K562 (cell line): ENCODE measurements around the gene TTBK2. TPM values are rescaled to one million over a fixed set of nuclear protein-coding genes. Genes with fewer than 3 reads are reported as not detected.
A peak's percentile ranks its signal among the peaks of the same experiment; 100 is the strongest.

Experiments used
- ATAC-seq: fragments of 200-7000 bp; cut with Tn5 transposase; 3 replicates; pipeline ENCODE4 v1.9.1; 2020; ENCODE audit warnings: moderate library complexity
- BruUV-seq: library from RNA; stranded (reverse); fragments of 400-500 nt; replicated peaks from 2 replicates; lab custom pipeline; 2021; lab: Mats Ljungman, UMichigan
- CTCF ChIA-PET: fragments of 300-600 bp; formaldehyde crosslinking; extraction: SDS; loops from one replicate; lab custom pipeline; 2021; ENCODE audit warnings: low intra/inter-chr PET ratio; lab: Yijun Ruan, JAX
- POLR2A ChIA-PET: fragments of 300-600, 350-650 bp; sonication (Branson Sonifier 250); formaldehyde crosslinking; extraction: SDS; loops from one replicate; lab custom pipeline; 2021; ENCODE audit warnings: antibody characterized with exemption, inconsistent platforms; lab: Yijun Ruan, JAX
- DNase-seq, 4 experiments: peaks; one replicate each; pipeline versions ENCODE4 v3.0.0 to v3.0.0-alpha.2; 2011 to 2018; ENCODE audit warnings: low spot score in 3 of 4, mixed read lengths in 3 of 4; ENCODE audit errors: extremely low read depth in 1 of 4
- FAIRE-seq: peaks from 2 replicates; lab custom pipeline; 2011; peaks lifted over from hg19 to GRCh38; lab: Jason Lieb, UNC
- H2AFZ ChIP-seq: 2 replicates; pipeline ENCODE4 v1.6.0; 2011; ENCODE audit warnings: low read depth, low read length, control low read depth, inconsistent platforms
- H3K27ac ChIP-seq: fragments of 200-600 bp; 3 replicates; pipeline ENCODE4 v1.8.0; 2011; ENCODE audit warnings: low read depth, mild to moderate bottlenecking, control low read depth, inconsistent platforms, low read length, moderate library complexity, mixed read lengths; ENCODE audit errors: extremely low read depth
- H3K27me3 ChIP-seq, 2 experiments: fragments of 300-600 bp in 1 of 2; 2 replicates in 1 of 2; 3 replicates in 1 of 2; pipeline versions ENCODE4 v1.6.0 to v1.8.0; 2011; ENCODE audit warnings: inconsistent platforms in 2 of 2, low read length in 2 of 2, mild to moderate bottlenecking in 1 of 2, mixed read lengths in 1 of 2, moderate library complexity in 1 of 2; ENCODE audit not compliant: control insufficient read depth in 2 of 2, insufficient read depth in 2 of 2
- H3K36me3 ChIP-seq: fragments of 300-600 bp; 3 replicates; pipeline ENCODE4 v1.8.0; 2011; ENCODE audit warnings: mild to moderate bottlenecking, low read length, inconsistent platforms; ENCODE audit not compliant: control insufficient read depth, insufficient read depth
- H3K4me1 ChIP-seq, 2 experiments: fragments of 200-600 bp in 1 of 2; replicated peaks in 1 of 2; 2 replicates in 1 of 2; 3 replicates in 1 of 2; pipeline versions ENCODE4 v1.5.1 to v1.8.0; 2011; ENCODE audit warnings: inconsistent platforms in 2 of 2, low read length in 2 of 2, mild to moderate bottlenecking in 1 of 2, mixed read lengths in 1 of 2, moderate library complexity in 1 of 2; ENCODE audit not compliant: control insufficient read depth in 2 of 2, insufficient read depth in 2 of 2
- H3K4me2 ChIP-seq: 2 replicates; pipeline ENCODE4 v1.6.1; 2011; ENCODE audit warnings: low read length, control low read depth, inconsistent platforms, mixed read lengths; ENCODE audit not compliant: insufficient read depth
- H3K4me3 ChIP-seq: fragments of 200-600 bp; sonication (generic), shearing (Covaris generic); 2 replicates; pipeline ENCODE4 v1.5.1; 2016; ENCODE audit warnings: control low read depth, inconsistent platforms
- H3K79me2 ChIP-seq: fragments of 200-600 bp; 3 replicates; pipeline ENCODE4 v1.8.0; 2011; ENCODE audit warnings: low read length, inconsistent platforms; ENCODE audit not compliant: control insufficient read depth, insufficient read depth
- H3K9ac ChIP-seq, 2 experiments: 2 replicates each; pipeline versions ENCODE4 v1.6.0 to v1.6.1; 2011; ENCODE audit warnings: low read depth in 2 of 2, low read length in 2 of 2, control low read depth in 1 of 2, inconsistent platforms in 1 of 2, mild to moderate bottlenecking in 1 of 2, mixed read lengths in 1 of 2; ENCODE audit not compliant: insufficient read depth in 1 of 2
- H3K9me1 ChIP-seq: one replicate; pipeline ENCODE4 v1.6.0; 2011; ENCODE audit warnings: inconsistent platforms, mild to moderate bottlenecking, low read length, moderate library complexity; ENCODE audit not compliant: control insufficient read depth, insufficient read depth
- H3K9me3 ChIP-seq: replicated peaks from 2 replicates; pipeline ENCODE4 v1.5.1; 2011; ENCODE audit warnings: low read depth, low read length, inconsistent platforms; ENCODE audit not compliant: control insufficient read depth, insufficient read depth
- H4K20me1 ChIP-seq: replicated peaks from 2 replicates; pipeline ENCODE4 v1.6.1; 2011; ENCODE audit warnings: low read length, inconsistent platforms, mixed read lengths; ENCODE audit not compliant: control insufficient read depth, insufficient read depth
- ELF1 ChIP-seq: fragments of 200-800 bp; sonication (Bioruptor generic); IDR thresholded peaks from 2 replicates; pipeline ENCODE4 v1.6.1; 2016; ENCODE audit warnings: missing genetic modification characterization, missing compliant biosample characterization
- HNRNPH1 ChIP-seq: fragments of 200-400 bp; formaldehyde crosslinking; optimal IDR thresholded peaks from 2 replicates; pipeline ENCODE3; 2017; ENCODE audit warnings: low read depth, mild to moderate bottlenecking, low read length, moderate library complexity
- HSF4 ChIP-seq: fragments of 250-450 bp; sonication (Bioruptor Pico); IDR thresholded peaks from 2 replicates; pipeline ENCODE4 v2.1.2; 2022; ENCODE audit warnings: mild to moderate bottlenecking, moderate library complexity, borderline replicate concordance
- KLF16 ChIP-seq: IDR thresholded peaks from 2 replicates; pipeline ENCODE4 v1.6.1; 2016; ENCODE audit warnings: antibody characterized with exemption
- NFE2 ChIP-seq: IDR thresholded peaks from 2 replicates; pipeline ENCODE4 v1.6.1; 2014; ENCODE audit warnings: antibody characterized with exemption, low read depth
- PHB2 ChIP-seq: fragments of 450-650 bp; IDR thresholded peaks from 2 replicates; pipeline ENCODE4 v1.6.1; 2017; ENCODE audit warnings: low read depth
- POLR2G ChIP-seq: fragments of 200-400 bp; formaldehyde crosslinking; IDR thresholded peaks from 2 replicates; pipeline ENCODE4 v1.6.1; 2017; ENCODE audit warnings: low read depth, mild to moderate bottlenecking, antibody characterized with exemption, low read length, moderate library complexity
- SETDB1 ChIP-seq: IDR thresholded peaks from one replicate; pipeline ENCODE4 v1.6.1; 2012; ENCODE audit warnings: low read length, control low read depth, inconsistent platforms
- SNIP1 ChIP-seq: fragments of 450-650 bp; IDR thresholded peaks from 2 replicates; pipeline ENCODE4 v1.7.1; 2017; ENCODE audit warnings: low read depth, mild to moderate bottlenecking
- SRSF1 ChIP-seq: fragments of 200-400 bp; formaldehyde crosslinking; IDR thresholded peaks from 2 replicates; pipeline ENCODE4 v1.6.1; 2017; ENCODE audit warnings: mild to moderate bottlenecking, low read depth, low read length, moderate library complexity
- STAG1 ChIP-seq: sonication (generic); formaldehyde crosslinking; IDR thresholded peaks from 2 replicates; pipeline ENCODE4 v1.5.0; 2020; ENCODE audit warnings: missing genetic modification reagents, borderline replicate concordance
- ZNF12 ChIP-seq: sonication (generic); formaldehyde crosslinking; IDR thresholded peaks from 2 replicates; pipeline ENCODE4 v1.4.0; 2020; ENCODE audit warnings: mild to moderate bottlenecking, missing genetic modification reagents
- ZNF174 ChIP-seq: fragments of 250-450 bp; sonication (Bioruptor Pico); IDR thresholded peaks from 2 replicates; pipeline ENCODE4 v1.4.0; 2020; ENCODE audit warnings: mild to moderate bottlenecking
- WGBS: fragments of 100-300 bp; shearing (Covaris generic); methylation state at CpG from one replicate; pipeline ENCODE4 v1.1.6; 2016; ENCODE audit warnings: low coverage, mixed read lengths; ENCODE audit not compliant: insufficient coverage; ENCODE audit errors: missing lambda C conversion rate; 5-methylcytosine and 5-hydroxymethylcytosine counted together
- in situ Hi-C: fragments of 300-500 bp; cut with MboI; formaldehyde crosslinking; loops from 4 replicates; pipeline ENCODE4 v1.15.0; 2018; ENCODE audit warnings: inconsistent platforms, mixed read lengths
- intact Hi-C: fragments of 100-400 bp; cut with micrococcal nuclease; formaldehyde crosslinking; loops from 2 replicates; pipeline ENCODE4 v1.14.2; 2022
- polyA plus RNA-seq, 8 experiments: library from polyadenylated mRNA; depleted of rRNA in 4 of 8; stranded (reverse) in 5 of 8; unstranded in 3 of 8; fragments of >200 nt; fragmentation: Nextera tagmentation in 2 of 8; fragmentation: Illumina TruSeq in 1 of 8; extraction: Ambion mirVana in 2 of 8; extraction: Trizol in 1 of 8; gene quantifications; 2 replicates each; pipeline versions ENCODE4 v1.2.1 to v1.2.3, GENCODE V29; 2011 to 2014; ENCODE audit warnings: inconsistent platforms in 1 of 8, missing spikeins in 1 of 8
- total RNA-seq, 7 experiments: library from RNA; depleted of rRNA in 6 of 7; stranded (reverse); fragments of >200 nt in 6 of 7; fragmentation: Illumina TruSeq in 2 of 7; extraction: Trizol in 2 of 7; gene quantifications; 2 replicates each; pipeline versions ENCODE4 v1.2.1 to v1.2.3, GENCODE V29; 2011 to 2021; ENCODE audit warnings: low replicate concordance in 1 of 7
- TF ChIP-seq, protein P1 (sequence below): fragments of 250-450 bp; sonication (Bioruptor Pico); IDR thresholded peaks from 2 replicates; pipeline ENCODE4 v1.8.0; 2022; ENCODE audit warnings: inconsistent platforms
- TF ChIP-seq, protein P2 (sequence below): conservative IDR thresholded peaks from 2 replicates; pipeline ENCODE4 v1.6.1; 2011; ENCODE audit warnings: low read depth, mild to moderate bottlenecking, low read length; ENCODE audit not compliant: control insufficient read depth

TTBK2 gene
- total and polyA plus RNA-seq, 9 of the 15 experiments (the other 6 are each of a cell fraction or from before 2014, with no cell fraction given), result 0.89 to 8.0 (median 4.8) TPM

DNA sequence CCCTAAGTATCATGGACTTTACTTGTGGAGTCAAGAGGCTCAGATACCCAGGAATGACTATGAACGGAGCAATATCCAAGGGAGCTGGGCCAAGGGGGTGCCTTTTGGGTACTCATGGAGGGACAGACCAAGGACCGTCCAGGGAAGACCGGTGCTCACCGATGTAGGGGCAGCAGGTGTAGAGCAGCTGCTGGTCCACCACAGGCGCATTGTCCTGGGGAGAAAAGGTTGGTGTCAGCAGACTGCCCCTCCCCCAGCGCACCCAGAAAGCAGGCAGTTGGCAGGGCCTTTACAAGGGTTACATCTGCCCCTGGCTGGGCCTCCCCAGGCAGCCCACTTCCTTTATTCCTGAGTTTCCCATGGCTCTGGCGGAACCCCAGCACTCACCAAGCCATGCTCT, 191.2 kb downstream of the TTBK2 start:
- Histone ChIP-seq H3K36me3 (peaks cover 98% of the 10 kb centered on the region), H3K4me3 (no peak overlapping the region), H3K9me3 (no peaks in the 10 kb centered on the region), H3K27me3 (no peaks in the 10 kb centered on the region), H3K79me2 (no peaks in the 10 kb centered on the region), H4K20me1 (no peaks in the 10 kb centered on the region; the same call in 1 of the 2 replicates), H3K9me1 (peaks cover 5% of the 10 kb centered on the region), H3K27ac (no peak overlapping the region), H3K4me1 (peaks cover 0 to 6% of the 10 kb centered on the region in 2 experiments; a peak in 2 of 5 replicates), H3K9ac (no peak overlapping the region), H3K4me2 (no peak overlapping the region), H2AFZ (no peak overlapping the region)
- CTCF ChIA-PET, result no interaction called here
- FAIRE-seq (no peak), DNase-seq (no peak), ATAC-seq (no peak)
- no TSS peak for BruUV-seq
- POLR2A ChIA-PET, result interaction anchor here (1.0 to 1.1 kb wide), 2 partner anchors 10 to 71 kb away, joined by 3 to 4 read pairs; no protein-coding TSS in a partner anchor
- in situ Hi-C loops, result no loop called here
- TF ChIP-seq PHB2 (no peak), ZNF12 (CRISPR knock-in tag) (no peak), POLR2G (peak; percentile 32; the same call in 1 of the 2 replicates)
- intact Hi-C loops, result no loop called here
- WGBS, result 99% methylated on average over 6 of the region's 7 CpGs

DNA sequence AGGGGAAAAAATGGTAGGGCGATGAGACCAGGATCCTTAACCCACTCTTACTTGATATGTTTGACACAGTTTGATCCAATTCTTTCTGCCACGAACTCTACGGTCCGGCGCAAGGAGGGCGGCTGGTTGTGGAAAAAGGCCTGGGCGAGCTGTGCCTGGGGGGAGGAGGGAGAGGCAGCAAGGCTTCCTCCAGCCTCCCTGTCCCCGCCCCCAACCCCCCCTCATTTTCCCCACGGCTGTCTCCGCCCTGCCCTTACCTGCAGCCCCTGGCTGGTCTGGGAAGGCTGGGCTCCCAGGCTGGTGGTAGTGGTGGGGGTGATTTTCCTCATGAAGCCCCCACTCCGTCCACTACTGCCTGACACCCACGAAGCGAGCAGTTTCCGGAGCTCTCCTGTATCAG, 191.6 kb downstream of the TTBK2 start:
- ChIA-PET POLR2A (interaction anchor here (1.0 kb wide), 1 partner anchor 9 kb away, joined by 4 read pairs; no protein-coding TSS in a partner anchor), CTCF (no interaction called here)
- in situ Hi-C loops, result no loop called here
- DNase-seq, result peak in 2 of 4 experiments; percentile 40 to 42
- Histone ChIP-seq H3K4me3 (no peak overlapping the region), H2AFZ (no peak overlapping the region), H3K4me1 (peaks cover 0 to 6% of the 10 kb centered on the region in 2 experiments; a peak in 1 of 5 replicates), H3K27ac (no peak overlapping the region), H3K27me3 (no peaks in the 10 kb centered on the region), H3K9me1 (peaks cover 5% of the 10 kb centered on the region), H4K20me1 (no peaks in the 10 kb centered on the region; the same call in 1 of the 2 replicates), H3K9me3 (no peaks in the 10 kb centered on the region), H3K79me2 (no peaks in the 10 kb centered on the region), H3K4me2 (no peak overlapping the region), H3K36me3 (peaks cover 98% of the 10 kb centered on the region), H3K9ac (no peak overlapping the region)
- no peak for ATAC-seq
- no peak for FAIRE-seq
- BruUV-seq, result no TSS peak
- 92% methylated on average over 13 of the region's 14 CpGs for WGBS
- intact Hi-C loops, result no loop called here
- TF ChIP-seq SETDB1 (no peak), ZNF174 (CRISPR knock-in tag) (no peak), KLF16 (no peak), ELF1 (tag) (no peak), SRSF1 (no peak), SNIP1 (no peak), HSF4 (CRISPR knock-in tag) (no peak), HNRNPH1 (no peak), NFE2 (no peak), STAG1 (no peak)
- TF ChIP-seq, protein P1, sequence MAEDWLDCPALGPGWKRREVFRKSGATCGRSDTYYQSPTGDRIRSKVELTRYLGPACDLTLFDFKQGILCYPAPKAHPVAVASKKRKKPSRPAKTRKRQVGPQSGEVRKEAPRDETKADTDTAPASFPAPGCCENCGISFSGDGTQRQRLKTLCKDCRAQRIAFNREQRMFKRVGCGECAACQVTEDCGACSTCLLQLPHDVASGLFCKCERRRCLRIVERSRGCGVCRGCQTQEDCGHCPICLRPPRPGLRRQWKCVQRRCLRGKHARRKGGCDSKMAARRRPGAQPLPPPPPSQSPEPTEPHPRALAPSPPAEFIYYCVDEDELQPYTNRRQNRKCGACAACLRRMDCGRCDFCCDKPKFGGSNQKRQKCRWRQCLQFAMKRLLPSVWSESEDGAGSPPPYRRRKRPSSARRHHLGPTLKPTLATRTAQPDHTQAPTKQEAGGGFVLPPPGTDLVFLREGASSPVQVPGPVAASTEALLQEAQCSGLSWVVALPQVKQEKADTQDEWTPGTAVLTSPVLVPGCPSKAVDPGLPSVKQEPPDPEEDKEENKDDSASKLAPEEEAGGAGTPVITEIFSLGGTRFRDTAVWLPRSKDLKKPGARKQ (CRISPR knock-in tag), result no peak
- TF ChIP-seq, protein P2, sequence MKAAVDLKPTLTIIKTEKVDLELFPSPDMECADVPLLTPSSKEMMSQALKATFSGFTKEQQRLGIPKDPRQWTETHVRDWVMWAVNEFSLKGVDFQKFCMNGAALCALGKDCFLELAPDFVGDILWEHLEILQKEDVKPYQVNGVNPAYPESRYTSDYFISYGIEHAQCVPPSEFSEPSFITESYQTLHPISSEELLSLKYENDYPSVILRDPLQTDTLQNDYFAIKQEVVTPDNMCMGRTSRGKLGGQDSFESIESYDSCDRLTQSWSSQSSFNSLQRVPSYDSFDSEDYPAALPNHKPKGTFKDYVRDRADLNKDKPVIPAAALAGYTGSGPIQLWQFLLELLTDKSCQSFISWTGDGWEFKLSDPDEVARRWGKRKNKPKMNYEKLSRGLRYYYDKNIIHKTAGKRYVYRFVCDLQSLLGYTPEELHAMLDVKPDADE, result no peak
